HepG2 (cell line): ENCODE measurements around the gene HSP90AB1. TPM values are rescaled to one million over a fixed set of nuclear protein-coding genes. Genes with fewer than 3 reads are reported as not detected.

Experiments used
- CBFB ChIP-seq: sonication (generic); formaldehyde crosslinking; IDR thresholded peaks from 2 replicates; pipeline ENCODE4 v1.4.0; 2020; ENCODE audit warnings: missing genetic modification reagents
- CEBPG ChIP-seq: IDR thresholded peaks from 2 replicates; pipeline ENCODE4 v1.6.1; 2016
- MAF1 ChIP-seq: sonication (generic); formaldehyde crosslinking; IDR thresholded peaks from 2 replicates; pipeline ENCODE4 v1.5.0; 2020; ENCODE audit warnings: missing genetic modification reagents, borderline replicate concordance
- NCOA1 ChIP-seq: sonication (generic); formaldehyde crosslinking; IDR thresholded peaks from 2 replicates; pipeline ENCODE4 v1.9.0; 2021; ENCODE audit warnings: missing genetic modification reagents
- NFIC ChIP-seq: IDR thresholded peaks from 2 replicates; pipeline ENCODE4 v1.6.1; 2012; ENCODE audit warnings: mild to moderate bottlenecking, low read length, inconsistent platforms
- NR1H2 ChIP-seq: sonication (generic); formaldehyde crosslinking; IDR thresholded peaks from 2 replicates; pipeline ENCODE4 v1.8.1; 2022; ENCODE audit warnings: low read depth, missing genetic modification reagents, borderline replicate concordance
- POGZ ChIP-seq: sonication (generic); formaldehyde crosslinking; IDR thresholded peaks from 2 replicates; pipeline ENCODE4 v1.4.0; 2020; ENCODE audit warnings: mild to moderate bottlenecking, missing genetic modification reagents
- PPARG ChIP-seq: conservative IDR thresholded peaks from 2 replicates; pipeline ENCODE4 v1.6.1; 2016; ENCODE audit warnings: missing biosample characterization, missing genetic modification reagents
- PRPF4 ChIP-seq: fragments of 200-400 bp; formaldehyde crosslinking; IDR thresholded peaks from 2 replicates; pipeline ENCODE4 v1.6.1; 2016; ENCODE audit warnings: low read length, low read depth; ENCODE audit not compliant: poor library complexity, severe bottlenecking
- RARG ChIP-seq: sonication (generic); formaldehyde crosslinking; IDR thresholded peaks from 2 replicates; pipeline ENCODE4 v1.4.0; 2020; ENCODE audit warnings: low read depth, mild to moderate bottlenecking, missing genetic modification reagents
- REPIN1 ChIP-seq: sonication (generic); formaldehyde crosslinking; IDR thresholded peaks from 2 replicates; pipeline ENCODE4 v1.8.0; 2022; ENCODE audit warnings: missing genetic modification reagents, low read depth, mild to moderate bottlenecking, borderline replicate concordance
- SIX1 ChIP-seq: sonication (generic); formaldehyde crosslinking; IDR thresholded peaks from 2 replicates; pipeline ENCODE4 v1.4.0; 2020; ENCODE audit warnings: missing genetic modification reagents, borderline replicate concordance
- SNAPC2 ChIP-seq: sonication (generic); formaldehyde crosslinking; IDR thresholded peaks from 2 replicates; pipeline ENCODE4 v1.8.1; 2022; ENCODE audit warnings: mild to moderate bottlenecking, missing genetic modification reagents
- STAT5B ChIP-seq: sonication (generic); formaldehyde crosslinking; IDR thresholded peaks from 2 replicates; pipeline ENCODE4 v1.4.0; 2020; ENCODE audit warnings: missing genetic modification reagents
- XRCC5 ChIP-seq: fragments of 200-400 bp; formaldehyde crosslinking; optimal IDR thresholded peaks from 2 replicates; pipeline ENCODE3; 2017; ENCODE audit warnings: mild to moderate bottlenecking, low read length
- ZIK1 ChIP-seq: sonication (generic); formaldehyde crosslinking; IDR thresholded peaks from 2 replicates; pipeline ENCODE4 v1.5.0; 2020; ENCODE audit warnings: mild to moderate bottlenecking, low read depth, missing genetic modification reagents, borderline replicate concordance
- ZMYM3 ChIP-seq: sonication (generic); formaldehyde crosslinking; IDR thresholded peaks from 2 replicates; pipeline ENCODE4 v1.5.1; 2020; ENCODE audit warnings: mild to moderate bottlenecking, missing genetic modification reagents
- ZNF232 ChIP-seq: sonication (generic); formaldehyde crosslinking; IDR thresholded peaks from 2 replicates; pipeline ENCODE4 v1.4.0; 2020; ENCODE audit warnings: missing genetic modification reagents, borderline replicate concordance
- ZNF30 ChIP-seq: sonication (generic); formaldehyde crosslinking; IDR thresholded peaks from 2 replicates; pipeline ENCODE4 v1.5.0; 2020; ENCODE audit warnings: mild to moderate bottlenecking, missing genetic modification reagents
- ZNF530 ChIP-seq: sonication (generic); formaldehyde crosslinking; IDR thresholded peaks from 2 replicates; pipeline ENCODE4 v1.5.0; 2020; ENCODE audit warnings: low read depth, mild to moderate bottlenecking, missing genetic modification reagents
- ZNF564 ChIP-seq: sonication (generic); formaldehyde crosslinking; IDR thresholded peaks from 2 replicates; pipeline ENCODE4 v1.8.1; 2023; ENCODE audit warnings: mild to moderate bottlenecking, missing genetic modification reagents
- ZNF678 ChIP-seq: sonication (generic); formaldehyde crosslinking; IDR thresholded peaks from 2 replicates; pipeline ENCODE4 v1.4.0; 2020; ENCODE audit warnings: mild to moderate bottlenecking, missing genetic modification reagents
- ZNF773 ChIP-seq: sonication (generic); formaldehyde crosslinking; IDR thresholded peaks from 2 replicates; pipeline ENCODE4 v1.4.0; 2020; ENCODE audit warnings: missing genetic modification reagents, borderline replicate concordance
- ZSCAN22 ChIP-seq: sonication (generic); formaldehyde crosslinking; IDR thresholded peaks from 2 replicates; pipeline ENCODE4 v1.4.0; 2020; ENCODE audit warnings: mild to moderate bottlenecking, missing genetic modification reagents
- polyA plus RNA-seq, 8 experiments: library from polyadenylated mRNA; depleted of rRNA in 3 of 8; stranded (reverse) in 7 of 8; unstranded in 1 of 8; fragments of >200 nt; fragmentation: Illumina TruSeq in 4 of 8; extraction: Trizol in 4 of 8; gene quantifications; 2 replicates each; pipeline versions ENCODE4 v1.2.1 to v1.2.3, GENCODE V29; 2011 to 2016; ENCODE audit warnings: low read depth in 4 of 8, missing spikeins in 1 of 8, mixed read lengths in 1 of 8; ENCODE audit not compliant: insufficient read depth in 1 of 8
- total RNA-seq, 5 experiments: library from RNA; depleted of rRNA; stranded (reverse); fragments of >200 nt; fragmentation: Illumina TruSeq; extraction: Trizol; gene quantifications; 2 replicates each; pipeline ENCODE4 v1.2.3, GENCODE V29; 2016; ENCODE audit warnings: low read depth in 1 of 5
- TF ChIP-seq, protein P1 (sequence below): sonication (generic); formaldehyde crosslinking; IDR thresholded peaks from 2 replicates; pipeline ENCODE4 v1.4.0; 2020; ENCODE audit warnings: mild to moderate bottlenecking, missing genetic modification reagents
- TF ChIP-seq, protein P2 (sequence below): sonication (generic); formaldehyde crosslinking; IDR thresholded peaks from 2 replicates; pipeline ENCODE4 v1.4.0; 2020; ENCODE audit warnings: missing genetic modification reagents, borderline replicate concordance

Gene HSP90AB1
- total and polyA plus RNA-seq, 2 of the 13 experiments (the other 11 are each of a cell fraction or from before 2014, with no cell fraction given), result 1,325 to 1,472 TPM

DNA sequence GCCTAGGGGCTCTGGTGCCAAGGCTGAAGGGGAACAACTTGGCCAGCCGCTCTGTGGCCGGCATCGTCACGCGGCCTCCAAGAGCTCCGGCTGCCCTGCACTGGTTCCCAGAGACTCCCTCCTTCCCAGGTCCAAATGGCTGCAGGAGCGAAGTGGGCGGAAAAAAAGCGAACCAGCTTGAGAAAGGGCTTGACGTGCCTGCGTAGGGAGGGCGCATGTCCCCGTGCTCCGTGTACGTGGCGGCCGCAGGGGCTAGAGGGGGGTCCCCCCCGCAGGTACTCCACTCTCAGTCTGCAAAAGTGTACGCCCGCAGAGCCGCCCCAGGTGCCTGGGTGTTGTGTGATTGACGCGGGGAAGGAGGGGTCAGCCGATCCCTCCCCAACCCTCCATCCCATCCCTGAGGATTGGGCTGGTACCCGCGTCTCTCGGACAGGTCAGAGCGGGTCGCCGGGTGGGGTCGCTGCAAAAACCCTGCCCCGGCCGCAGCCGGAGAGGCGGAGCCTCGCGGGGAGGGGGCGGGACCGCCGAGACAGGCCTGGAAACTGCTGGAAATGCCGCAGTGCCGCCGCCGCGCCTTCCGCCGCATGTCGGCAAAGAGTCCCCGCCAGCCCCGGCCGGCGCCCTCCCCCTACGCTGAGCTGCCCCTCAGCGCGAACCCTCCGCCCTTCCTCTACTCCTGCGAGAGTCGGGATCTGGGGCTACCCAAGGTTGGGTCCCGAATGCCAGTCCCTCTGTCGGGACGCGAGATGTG, 814 bp upstream of the HSP90AB1 start (continued):
- TF ChIP-seq PPARG (CRISPR knock-in tag) (no peak), NR1H2 (CRISPR knock-in tag) (no peak), MAF1 (no peak; the same call in none of the 2 replicates), ZNF232 (CRISPR knock-in tag) (peak; percentile 90), CBFB (CRISPR knock-in tag) (peak; percentile 74), NFIC (no peak), POGZ (CRISPR knock-in tag) (peak; percentile 74), ZNF530 (CRISPR knock-in tag) (no peak), ZMYM3 (peak; percentile 50; the same call in 1 of the 2 replicates), STAT5B (no peak; the same call in 1 of the 2 replicates), SIX1 (CRISPR knock-in tag) (no peak), CEBPG (peak; percentile 14; the same call in 1 of the 2 replicates), ZNF678 (no peak), NCOA1 (no peak), ZNF30 (CRISPR knock-in tag) (no peak), PRPF4 (no peak), ZNF773 (CRISPR knock-in tag) (0 out of 2 replicates have a peak, but pooled peaks have one; percentile 27), ZNF564 (CRISPR knock-in tag) (peak; percentile 74), ZIK1 (CRISPR knock-in tag) (peak; percentile 72), REPIN1 (CRISPR knock-in tag) (peak; percentile 90), RARG (CRISPR knock-in tag) (0 out of 2 replicates have a peak, but pooled peaks have one; percentile 12), XRCC5 (peak; percentile 96), SNAPC2 (peak; percentile 65; the same call in 1 of the 2 replicates), ZSCAN22 (CRISPR knock-in tag) (no peak)
- TF ChIP-seq, protein P1, sequence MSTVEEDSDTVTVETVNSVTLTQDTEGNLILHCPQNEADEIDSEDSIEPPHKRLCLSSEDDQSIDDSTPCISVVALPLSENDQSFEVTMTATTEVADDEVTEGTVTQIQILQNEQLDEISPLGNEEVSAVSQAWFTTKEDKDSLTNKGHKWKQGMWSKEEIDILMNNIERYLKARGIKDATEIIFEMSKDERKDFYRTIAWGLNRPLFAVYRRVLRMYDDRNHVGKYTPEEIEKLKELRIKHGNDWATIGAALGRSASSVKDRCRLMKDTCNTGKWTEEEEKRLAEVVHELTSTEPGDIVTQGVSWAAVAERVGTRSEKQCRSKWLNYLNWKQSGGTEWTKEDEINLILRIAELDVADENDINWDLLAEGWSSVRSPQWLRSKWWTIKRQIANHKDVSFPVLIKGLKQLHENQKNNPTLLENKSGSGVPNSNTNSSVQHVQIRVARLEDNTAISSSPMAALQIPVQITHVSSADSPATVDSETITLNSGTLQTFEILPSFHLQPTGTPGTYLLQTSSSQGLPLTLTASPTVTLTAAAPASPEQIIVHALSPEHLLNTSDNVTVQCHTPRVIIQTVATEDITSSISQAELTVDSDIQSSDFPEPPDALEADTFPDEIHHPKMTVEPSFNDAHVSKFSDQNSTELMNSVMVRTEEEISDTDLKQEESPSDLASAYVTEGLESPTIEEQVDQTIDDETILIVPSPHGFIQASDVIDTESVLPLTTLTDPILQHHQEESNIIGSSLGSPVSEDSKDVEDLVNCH (CRISPR knock-in tag), result no peak
- TF ChIP-seq, protein P2, sequence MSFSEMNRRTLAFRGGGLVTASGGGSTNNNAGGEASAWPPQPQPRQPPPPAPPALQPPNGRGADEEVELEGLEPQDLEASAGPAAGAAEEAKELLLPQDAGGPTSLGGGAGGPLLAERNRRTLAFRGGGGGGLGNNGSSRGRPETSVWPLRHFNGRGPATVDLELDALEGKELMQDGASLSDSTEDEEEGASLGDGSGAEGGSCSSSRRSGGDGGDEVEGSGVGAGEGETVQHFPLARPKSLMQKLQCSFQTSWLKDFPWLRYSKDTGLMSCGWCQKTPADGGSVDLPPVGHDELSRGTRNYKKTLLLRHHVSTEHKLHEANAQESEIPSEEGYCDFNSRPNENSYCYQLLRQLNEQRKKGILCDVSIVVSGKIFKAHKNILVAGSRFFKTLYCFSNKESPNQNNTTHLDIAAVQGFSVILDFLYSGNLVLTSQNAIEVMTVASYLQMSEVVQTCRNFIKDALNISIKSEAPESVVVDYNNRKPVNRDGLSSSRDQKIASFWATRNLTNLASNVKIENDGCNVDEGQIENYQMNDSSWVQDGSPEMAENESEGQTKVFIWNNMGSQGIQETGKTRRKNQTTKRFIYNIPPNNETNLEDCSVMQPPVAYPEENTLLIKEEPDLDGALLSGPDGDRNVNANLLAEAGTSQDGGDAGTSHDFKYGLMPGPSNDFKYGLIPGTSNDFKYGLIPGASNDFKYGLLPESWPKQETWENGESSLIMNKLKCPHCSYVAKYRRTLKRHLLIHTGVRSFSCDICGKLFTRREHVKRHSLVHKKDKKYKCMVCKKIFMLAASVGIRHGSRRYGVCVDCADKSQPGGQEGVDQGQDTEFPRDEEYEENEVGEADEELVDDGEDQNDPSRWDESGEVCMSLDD (CRISPR knock-in tag), result no peak; the same call in 1 of the 2 replicates
